HK-2 (cell line): ENCODE measurements around the gene PCLO.
"Not testable (repeated sequence)": the region's sequence is repeated elsewhere in the genome, so short reads cannot be mapped to it uniquely, and the experiment has no call there.

Experiments used
- DNase-seq: peaks from one replicate; pipeline ENCODE4 v3.0.0-alpha.2; 2018; ENCODE audit not compliant: unreplicated experiment

Gene PCLO

GRCh38 chr7:82736633-82737032, 426.1 kb downstream of the PCLO start:
- no peak for DNase-seq

GRCh38 chr7:82732677-82733076, 430.0 kb downstream of the PCLO start:
- DNase-seq = no peak

GRCh38 chr7:82729172-82730030, 433.3 kb downstream of the PCLO start:
- DNase-seq = no peak

GRCh38 chr7:82726038-82726800, 436.5 kb downstream of the PCLO start:
- DNase-seq = no peak

DNA sequence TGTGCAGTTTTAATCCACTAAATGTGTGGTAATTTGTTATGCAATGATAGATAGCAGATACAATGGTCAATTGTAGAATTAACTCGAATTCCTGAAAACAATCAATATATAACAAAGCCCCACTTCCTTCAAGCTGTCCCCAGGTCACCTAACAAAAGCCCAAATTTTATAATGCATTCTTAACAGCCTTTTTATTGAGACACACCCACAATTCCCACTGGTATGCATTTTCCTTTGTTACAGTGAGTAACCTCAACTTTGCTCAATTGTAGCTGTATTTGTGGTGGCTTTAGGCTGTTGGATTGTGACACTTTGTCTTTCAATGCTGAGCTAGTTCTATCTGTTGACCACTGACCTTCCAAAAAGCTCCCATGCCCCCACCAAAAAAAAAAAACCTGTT, 439.3 kb downstream of the PCLO start:
- no peak for DNase-seq

GRCh38 chr7:82722946-82723345, 439.7 kb downstream of the PCLO start:
- DNase-seq = no peak

DNA sequence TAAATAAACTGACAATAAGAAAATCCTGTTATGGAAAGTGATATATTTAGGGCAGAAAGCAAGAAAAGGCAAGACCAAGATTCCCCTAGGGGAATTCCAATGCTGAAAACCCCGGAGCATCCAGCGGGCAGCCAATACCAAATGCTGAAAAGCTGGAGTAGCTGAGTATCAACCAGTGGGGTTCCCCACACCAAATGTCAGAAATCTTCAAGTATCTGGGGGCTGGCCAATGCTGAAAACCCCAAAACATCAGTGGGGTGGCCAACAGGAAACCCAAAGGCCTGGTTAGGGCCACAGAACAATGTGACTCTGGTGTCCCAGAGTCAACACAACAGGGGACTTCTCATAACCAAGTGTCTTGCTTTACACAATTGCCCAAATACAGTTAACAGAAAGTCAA, 447.3 kb downstream of the PCLO start:
- DNase-seq = no peak

GRCh38 chr7:82714883-82715282, 447.8 kb downstream of the PCLO start:
- no peak for DNase-seq

DNA sequence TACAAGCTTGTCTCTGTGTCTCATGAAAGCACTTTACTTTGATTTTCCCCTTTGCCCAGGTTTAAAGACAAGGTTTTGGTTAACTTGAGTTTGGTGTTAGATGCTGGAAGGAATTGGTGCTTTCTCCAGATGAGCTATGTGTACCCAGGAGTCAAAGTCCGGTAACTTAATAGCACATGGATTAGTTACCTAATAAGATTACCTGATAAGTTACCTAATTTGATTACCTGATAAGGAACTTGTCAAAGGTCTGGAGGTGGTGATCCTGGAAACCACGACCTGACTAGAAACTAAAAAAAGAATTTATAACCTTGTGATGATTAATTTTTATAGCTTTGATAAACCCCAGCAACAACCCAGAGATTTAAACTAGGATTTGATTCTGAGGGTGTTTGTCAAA, 449.2 kb downstream of the PCLO start:
- DNase-seq = no peak

DNA sequence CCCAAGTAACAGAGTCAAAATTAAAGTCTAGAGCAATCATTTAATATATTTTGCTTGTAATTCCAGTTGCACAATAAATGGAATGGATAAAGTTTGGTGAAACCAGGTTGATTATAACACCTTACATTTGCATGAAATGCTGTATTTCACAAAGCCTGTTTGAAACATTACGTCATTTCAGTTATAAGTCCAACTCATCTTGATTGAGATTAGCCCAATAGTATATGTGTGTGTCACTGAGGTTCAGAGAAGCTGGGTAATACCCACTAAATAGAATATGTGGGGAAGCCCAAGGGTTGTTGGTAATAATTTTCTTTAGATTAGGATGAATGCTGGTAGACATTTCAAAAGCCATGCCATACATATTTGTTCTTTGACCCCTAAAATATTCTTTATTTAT, 456.3 kb downstream of the PCLO start:
- DNase-seq = not testable (repeated sequence)

GRCh38 chr7:82705517-82706260, 457.0 kb downstream of the PCLO start:
- DNase-seq = no peak

DNA sequence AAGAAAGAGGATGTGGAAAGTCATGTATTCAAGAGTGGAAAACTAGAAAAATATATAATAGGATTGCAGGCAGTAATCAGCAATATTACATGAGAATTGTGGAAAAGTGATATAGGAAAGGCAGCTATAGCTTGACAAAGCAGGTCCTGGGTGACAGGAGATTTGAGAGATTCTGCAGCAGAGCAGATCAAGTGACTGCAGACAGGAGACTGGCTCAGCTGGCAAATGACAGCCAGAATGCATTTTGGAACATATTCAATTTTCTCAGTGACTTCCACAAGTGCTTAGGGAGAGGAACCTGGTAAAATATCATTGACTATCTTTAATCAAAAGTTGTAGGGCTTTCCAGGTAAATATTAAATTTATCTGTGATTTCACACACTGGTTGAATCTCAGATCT, 458.6 kb downstream of the PCLO start:
- no peak for DNase-seq
